ENCODE data around the gene LEPROT.

The LEPROT gene

DNA sequence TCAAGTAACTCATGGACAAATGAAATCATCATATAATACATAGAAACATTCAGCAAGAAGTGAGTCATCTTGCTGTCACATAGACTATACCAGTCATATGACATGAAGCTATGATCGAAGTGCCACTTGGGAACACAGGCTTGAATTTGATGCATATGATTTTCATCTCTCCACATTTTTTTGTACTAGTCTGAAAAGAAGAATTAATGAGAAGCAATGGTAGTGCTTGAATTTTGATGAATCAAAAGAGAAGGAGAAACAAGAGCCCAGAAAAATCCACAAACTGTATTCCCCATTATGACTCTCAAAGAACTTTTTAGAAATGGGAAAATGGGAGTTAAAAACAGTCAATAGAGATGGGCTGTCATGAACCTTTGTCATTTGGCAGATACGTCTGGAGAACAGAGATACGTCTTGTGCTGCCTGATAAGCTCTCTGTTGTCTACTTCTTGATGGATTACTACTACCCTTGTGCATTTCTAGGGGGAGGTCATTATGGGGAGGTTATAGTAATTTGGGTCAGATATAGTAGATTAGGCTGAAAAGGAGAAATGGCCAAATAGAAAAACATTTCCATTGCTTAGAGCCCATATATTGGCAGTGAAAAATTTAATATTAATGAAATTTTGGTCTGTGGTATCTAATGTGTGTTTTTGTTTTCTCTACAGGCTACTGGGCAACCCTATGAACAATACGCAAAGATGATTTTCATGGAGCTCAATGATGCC is 8.0 kb upstream of the LEPROT start:
- DNase-seq (ENCODE audit: low read depth, low spot score) = no peak
- Histone ChIP-seq H3K27ac (ENCODE audit: low read length) (no peak overlapping the region), H3K27me3 (ENCODE audit: control insufficient read depth, insufficient read depth, low read length) (no peaks in the 10 kb centered on the region), H3K36me3 (ENCODE audit: control insufficient read depth, insufficient read depth, low read length) (no peaks in the 10 kb centered on the region), H3K9me3 (ENCODE audit: control insufficient read depth, insufficient read depth, low read length) (no peaks in the 10 kb centered on the region), H3K4me1 (ENCODE audit: control insufficient read depth, insufficient read depth, low read length) (no peaks in the 10 kb centered on the region), H3K4me3 (ENCODE audit: low read length) (no peak overlapping the region)
- WGBS (ENCODE audit: insufficient coverage, insufficient read length) = no CpG with 5 or more reads among the region's 4 CpGs

DNA sequence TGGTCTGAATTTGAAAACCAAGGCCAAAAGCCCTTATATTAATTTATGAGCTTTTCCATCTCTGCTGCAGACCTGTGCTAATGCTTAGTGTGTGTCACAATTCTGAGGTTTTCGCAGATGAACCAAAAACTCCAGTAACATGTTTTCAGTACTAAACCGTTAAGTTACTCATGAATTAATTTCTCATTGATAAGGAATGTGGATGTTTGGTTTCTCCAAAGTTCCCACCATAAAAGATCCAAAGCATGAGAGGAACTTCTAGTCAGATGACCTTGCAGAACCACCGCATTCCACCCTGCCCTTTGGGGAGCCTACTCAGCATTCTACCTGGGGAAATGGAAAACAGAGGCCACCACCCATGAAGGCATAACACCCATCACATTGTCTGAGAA is 7.5 kb upstream of the LEPROT start:
- no peaks in the 10 kb centered on the region for H3K4me1 ChIP-seq (ENCODE audit: control insufficient read depth, insufficient read depth, low read length)
- no peak for DNase-seq (ENCODE audit: low read depth, low spot score)
- no peaks in the 10 kb centered on the region for H3K9me3 ChIP-seq (ENCODE audit: control insufficient read depth, insufficient read depth, low read length)
- no peaks in the 10 kb centered on the region for H3K36me3 ChIP-seq (ENCODE audit: control insufficient read depth, insufficient read depth, low read length)
- no CpG with 5 or more reads among the region's 3 CpGs for WGBS (ENCODE audit: insufficient coverage, insufficient read length)
- no peak overlapping the region for H3K27ac ChIP-seq (ENCODE audit: low read length)
- H3K27me3 ChIP-seq (ENCODE audit: control insufficient read depth, insufficient read depth, low read length) = no peaks in the 10 kb centered on the region
- H3K4me3 ChIP-seq (ENCODE audit: low read length) = no peak overlapping the region

DNA sequence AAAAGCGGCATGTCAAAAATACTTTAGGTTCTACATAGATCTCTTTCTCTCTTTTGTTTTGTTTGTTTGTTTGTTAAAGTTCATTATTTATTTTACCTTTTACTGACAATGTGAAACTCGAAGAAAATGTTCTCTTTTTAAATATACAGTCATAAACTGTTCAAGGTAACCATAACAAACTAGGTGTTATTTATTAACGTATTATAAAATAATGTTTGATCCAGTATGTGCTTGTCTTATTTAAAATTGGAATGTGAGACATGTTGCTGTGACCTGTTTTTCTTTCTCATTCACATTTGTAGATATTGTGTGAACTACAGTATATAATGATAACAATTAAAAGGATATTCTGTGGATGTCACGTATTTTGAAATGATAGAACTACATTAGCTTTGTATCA is 5.9 kb upstream of the LEPROT start:
- DNase-seq (ENCODE audit: low read depth, low spot score) = no peak
- no peaks in the 10 kb centered on the region; the same call in 1 of the 2 replicates for H3K4me1 ChIP-seq (ENCODE audit: control insufficient read depth, insufficient read depth, low read length)
- H3K9me3 ChIP-seq (ENCODE audit: control insufficient read depth, insufficient read depth, low read length) = no peaks in the 10 kb centered on the region
- H3K36me3 ChIP-seq (ENCODE audit: control insufficient read depth, insufficient read depth, low read length) = no peaks in the 10 kb centered on the region
- no peak overlapping the region for H3K4me3 ChIP-seq (ENCODE audit: low read length)
- H3K27ac ChIP-seq (ENCODE audit: low read length) = no peak overlapping the region
- WGBS (ENCODE audit: insufficient coverage, insufficient read length) = no CpG with 5 or more reads among the region's 4 CpGs
- no peaks in the 10 kb centered on the region for H3K27me3 ChIP-seq (ENCODE audit: control insufficient read depth, insufficient read depth, low read length)

DNA sequence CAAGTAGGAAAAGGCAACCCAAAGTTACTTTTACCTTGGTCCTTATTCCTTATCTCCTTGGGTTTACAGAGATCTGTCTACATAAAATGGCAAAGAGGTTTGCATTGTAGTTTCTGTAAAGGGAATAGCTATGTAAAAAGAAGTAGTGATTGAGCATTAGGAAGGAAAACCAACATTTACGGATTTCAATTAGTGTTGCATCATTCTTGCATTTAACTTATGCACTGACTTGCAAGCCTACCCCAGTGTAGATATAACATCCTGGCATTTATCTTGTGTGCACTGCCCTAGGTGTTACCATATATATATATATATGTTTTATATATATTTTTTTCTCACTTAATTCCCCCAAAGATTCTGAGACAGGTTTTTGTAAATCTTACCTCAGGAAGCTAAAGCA is 3.7 kb upstream of the LEPROT start:
- DNase-seq (ENCODE audit: low read depth, low spot score) = no peak
- WGBS (ENCODE audit: insufficient coverage, insufficient read length) = no CpG with 5 or more reads among the region's 1 CpG
- Histone ChIP-seq H3K27ac (ENCODE audit: low read length) (no peak overlapping the region), H3K9me3 (ENCODE audit: control insufficient read depth, insufficient read depth, low read length) (no peaks in the 10 kb centered on the region), H3K4me1 (ENCODE audit: control insufficient read depth, insufficient read depth, low read length) (no peaks in the 10 kb centered on the region; the same call in 1 of the 2 replicates), H3K4me3 (ENCODE audit: low read length) (no peak overlapping the region), H3K27me3 (ENCODE audit: control insufficient read depth, insufficient read depth, low read length) (no peaks in the 10 kb centered on the region), H3K36me3 (ENCODE audit: control insufficient read depth, insufficient read depth, low read length) (no peaks in the 10 kb centered on the region)

DNA sequence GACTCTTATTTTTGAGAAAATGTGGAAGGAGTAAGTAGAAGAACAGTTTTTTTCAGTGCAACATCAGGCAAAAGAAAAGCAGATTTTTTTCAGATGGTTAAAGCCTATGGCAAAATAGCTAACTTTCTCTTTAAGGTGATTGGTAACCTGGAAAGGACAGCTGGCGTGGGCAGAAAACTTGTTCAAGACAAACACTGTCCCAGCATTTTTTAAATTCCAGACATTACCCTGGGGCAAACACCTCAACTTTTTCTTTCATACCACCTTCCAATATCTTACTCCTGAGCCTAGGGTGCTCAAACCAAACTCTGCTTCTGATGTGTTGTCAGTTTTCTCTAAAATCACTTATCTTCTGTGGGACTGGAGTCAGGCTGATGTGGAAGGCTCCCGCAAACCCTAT is 2.7 kb upstream of the LEPROT start:
- Histone ChIP-seq H3K4me1 (ENCODE audit: control insufficient read depth, insufficient read depth, low read length) (no peaks in the 10 kb centered on the region; the same call in 1 of the 2 replicates), H3K36me3 (ENCODE audit: control insufficient read depth, insufficient read depth, low read length) (no peaks in the 10 kb centered on the region), H3K4me3 (ENCODE audit: low read length) (no peak overlapping the region), H3K9me3 (ENCODE audit: control insufficient read depth, insufficient read depth, low read length) (no peaks in the 10 kb centered on the region), H3K27ac (ENCODE audit: low read length) (no peak overlapping the region), H3K27me3 (ENCODE audit: control insufficient read depth, insufficient read depth, low read length) (no peaks in the 10 kb centered on the region)
- WGBS (ENCODE audit: insufficient coverage, insufficient read length) = no CpG with 5 or more reads among the region's 2 CpGs
- DNase-seq (ENCODE audit: low read depth, low spot score) = no peak

DNA sequence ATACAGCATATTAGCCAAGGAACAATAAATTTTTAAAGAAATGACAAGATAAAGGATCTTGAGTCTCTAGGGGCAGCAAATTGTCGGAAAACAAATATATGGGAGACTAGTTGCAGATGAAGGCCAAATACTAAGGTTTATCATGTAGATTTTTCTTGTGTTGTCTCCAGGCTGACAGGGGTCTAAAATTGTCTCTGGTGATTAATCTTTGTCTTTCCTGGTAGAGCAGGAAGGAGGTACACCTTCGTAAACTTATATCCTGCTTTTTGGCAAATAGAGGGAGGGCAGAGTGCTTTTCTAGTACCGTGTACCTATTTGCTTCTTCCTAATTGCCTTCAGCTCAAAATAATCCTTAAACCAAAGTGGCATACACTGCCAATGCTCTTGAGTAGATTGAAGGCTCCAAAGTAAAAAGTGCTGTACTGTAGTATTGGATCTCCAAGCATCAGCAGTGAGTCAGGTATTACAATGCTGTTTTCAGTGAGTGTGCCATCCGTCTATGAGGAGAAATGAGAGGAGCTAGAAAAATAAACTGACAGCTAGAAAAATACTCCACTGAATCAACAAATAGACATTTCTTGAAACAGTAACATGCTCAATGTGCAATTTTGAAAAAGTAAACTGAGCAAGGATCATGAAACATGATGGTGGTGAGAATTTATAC is 1.8 kb upstream of the LEPROT start:
- no peaks in the 10 kb centered on the region for H3K36me3 ChIP-seq (ENCODE audit: control insufficient read depth, insufficient read depth, low read length)
- H3K27ac ChIP-seq (ENCODE audit: low read length) = no peak overlapping the region
- no peaks in the 10 kb centered on the region for H3K9me3 ChIP-seq (ENCODE audit: control insufficient read depth, insufficient read depth, low read length)
- no peak for DNase-seq (ENCODE audit: low read depth, low spot score)
- H3K27me3 ChIP-seq (ENCODE audit: control insufficient read depth, insufficient read depth, low read length) = no peaks in the 10 kb centered on the region
- no peak overlapping the region for H3K4me3 ChIP-seq (ENCODE audit: low read length)
- H3K4me1 ChIP-seq (ENCODE audit: control insufficient read depth, insufficient read depth, low read length) = no peaks in the 10 kb centered on the region; the same call in 1 of the 2 replicates
- WGBS (ENCODE audit: insufficient coverage, insufficient read length) = no CpG with 5 or more reads among the region's 4 CpGs

DNA sequence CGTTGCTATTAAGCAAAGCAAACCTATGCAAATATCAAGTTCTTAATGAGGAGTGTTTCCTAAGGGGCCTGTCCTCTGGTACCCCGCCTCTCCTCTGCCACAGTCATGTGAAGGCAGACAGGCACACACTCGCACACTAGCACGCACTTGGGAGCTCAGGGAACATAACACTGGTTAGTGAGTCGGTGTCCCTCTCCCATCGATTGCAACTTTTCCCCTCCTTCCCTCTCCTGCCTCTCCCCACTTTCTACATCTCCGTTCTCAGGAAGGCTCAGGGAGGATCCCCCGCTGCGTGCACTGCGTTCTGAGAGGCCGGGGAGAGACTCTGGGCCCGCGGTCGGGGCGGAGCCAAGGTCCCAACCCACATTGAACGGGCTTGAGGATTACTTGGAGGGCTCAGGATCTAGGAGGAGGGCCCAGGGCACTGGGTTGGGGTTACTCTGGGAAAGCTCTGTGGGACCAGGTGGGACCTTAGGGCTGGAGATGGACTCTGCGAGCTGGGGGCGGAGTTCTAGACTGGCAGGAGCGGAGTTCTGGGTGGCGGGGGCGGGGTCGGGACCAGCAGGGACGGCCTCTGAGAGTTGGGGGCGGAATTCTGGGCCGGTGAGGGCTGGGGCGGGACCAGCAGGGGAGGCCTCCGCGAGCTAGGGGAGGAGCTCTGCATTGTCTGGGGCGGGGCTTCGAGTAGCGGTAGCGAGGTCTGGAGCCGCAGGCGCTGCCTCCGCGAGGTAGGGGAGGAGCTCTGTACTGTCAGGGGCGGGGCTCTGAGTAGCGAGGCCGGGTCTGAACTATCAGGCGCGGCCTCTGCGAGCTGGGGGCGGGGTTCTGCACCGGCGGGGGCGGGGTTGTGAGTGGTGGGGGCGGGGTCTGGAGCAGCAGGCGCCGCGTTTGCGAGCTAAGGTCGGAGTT is 533 bp upstream of the LEPROT start:
- H3K4me1 ChIP-seq (ENCODE audit: control insufficient read depth, insufficient read depth, low read length) = no peaks in the 10 kb centered on the region; the same call in 1 of the 2 replicates
- WGBS (ENCODE audit: insufficient coverage, insufficient read length) = no CpG with 5 or more reads among the region's 52 CpGs
- no peaks in the 10 kb centered on the region for H3K36me3 ChIP-seq (ENCODE audit: control insufficient read depth, insufficient read depth, low read length)
- H3K27ac ChIP-seq (ENCODE audit: low read length) = no peak overlapping the region
- peak; percentile 92 for DNase-seq (ENCODE audit: low read depth, low spot score)
- no peaks in the 10 kb centered on the region for H3K27me3 ChIP-seq (ENCODE audit: control insufficient read depth, insufficient read depth, low read length)
- H3K4me3 ChIP-seq (ENCODE audit: low read length) = peak overlapping the region; percentile 57; the same call in 1 of the 2 replicates
- no peaks in the 10 kb centered on the region for H3K9me3 ChIP-seq (ENCODE audit: control insufficient read depth, insufficient read depth, low read length)

DNA sequence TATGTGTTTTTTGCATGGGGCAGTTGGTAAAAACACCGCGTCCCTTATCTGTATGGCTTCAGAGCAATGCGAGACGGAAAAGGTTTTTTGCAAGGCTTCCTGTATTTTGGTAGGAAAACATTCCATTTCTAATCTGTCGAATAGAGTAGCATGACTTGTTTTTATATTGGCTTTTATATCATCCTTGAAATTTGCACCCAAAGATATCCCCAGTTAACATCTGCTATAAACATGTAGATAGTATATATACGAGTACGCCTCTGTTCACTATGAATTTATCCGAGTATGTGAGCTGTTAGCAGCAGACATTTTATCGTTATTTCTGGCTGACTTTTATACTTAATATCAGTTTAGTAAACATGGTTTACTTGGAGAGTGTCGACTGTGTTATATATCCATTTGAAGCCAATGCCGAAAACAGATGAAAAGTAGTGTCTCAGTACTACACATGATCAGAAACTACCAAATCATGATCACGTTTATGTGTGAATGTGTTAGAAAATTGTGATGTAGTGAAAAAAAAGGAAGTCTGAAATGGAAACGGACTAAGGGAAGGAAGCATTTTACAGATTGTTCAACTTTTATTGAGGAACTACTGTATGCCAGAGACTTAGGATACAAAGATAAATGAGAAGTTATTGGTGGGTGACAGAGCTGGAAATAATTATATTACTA is 1.0 kb downstream of the LEPROT start:
- no peaks in the 10 kb centered on the region; the same call in 1 of the 2 replicates for H3K4me1 ChIP-seq (ENCODE audit: control insufficient read depth, insufficient read depth, low read length)
- peak overlapping the region; percentile 57; the same call in 1 of the 2 replicates for H3K4me3 ChIP-seq (ENCODE audit: low read length)
- H3K27ac ChIP-seq (ENCODE audit: low read length) = no peak overlapping the region
- no peaks in the 10 kb centered on the region for H3K27me3 ChIP-seq (ENCODE audit: control insufficient read depth, insufficient read depth, low read length)
- no peaks in the 10 kb centered on the region for H3K36me3 ChIP-seq (ENCODE audit: control insufficient read depth, insufficient read depth, low read length)
- H3K9me3 ChIP-seq (ENCODE audit: control insufficient read depth, insufficient read depth, low read length) = no peaks in the 10 kb centered on the region
- 100% methylated on average over 2 of the region's 13 CpGs for whole genome bisulfite sequencing (ENCODE audit: insufficient coverage, insufficient read length)
- DNase-seq (ENCODE audit: low read depth, low spot score) = no peak

DNA sequence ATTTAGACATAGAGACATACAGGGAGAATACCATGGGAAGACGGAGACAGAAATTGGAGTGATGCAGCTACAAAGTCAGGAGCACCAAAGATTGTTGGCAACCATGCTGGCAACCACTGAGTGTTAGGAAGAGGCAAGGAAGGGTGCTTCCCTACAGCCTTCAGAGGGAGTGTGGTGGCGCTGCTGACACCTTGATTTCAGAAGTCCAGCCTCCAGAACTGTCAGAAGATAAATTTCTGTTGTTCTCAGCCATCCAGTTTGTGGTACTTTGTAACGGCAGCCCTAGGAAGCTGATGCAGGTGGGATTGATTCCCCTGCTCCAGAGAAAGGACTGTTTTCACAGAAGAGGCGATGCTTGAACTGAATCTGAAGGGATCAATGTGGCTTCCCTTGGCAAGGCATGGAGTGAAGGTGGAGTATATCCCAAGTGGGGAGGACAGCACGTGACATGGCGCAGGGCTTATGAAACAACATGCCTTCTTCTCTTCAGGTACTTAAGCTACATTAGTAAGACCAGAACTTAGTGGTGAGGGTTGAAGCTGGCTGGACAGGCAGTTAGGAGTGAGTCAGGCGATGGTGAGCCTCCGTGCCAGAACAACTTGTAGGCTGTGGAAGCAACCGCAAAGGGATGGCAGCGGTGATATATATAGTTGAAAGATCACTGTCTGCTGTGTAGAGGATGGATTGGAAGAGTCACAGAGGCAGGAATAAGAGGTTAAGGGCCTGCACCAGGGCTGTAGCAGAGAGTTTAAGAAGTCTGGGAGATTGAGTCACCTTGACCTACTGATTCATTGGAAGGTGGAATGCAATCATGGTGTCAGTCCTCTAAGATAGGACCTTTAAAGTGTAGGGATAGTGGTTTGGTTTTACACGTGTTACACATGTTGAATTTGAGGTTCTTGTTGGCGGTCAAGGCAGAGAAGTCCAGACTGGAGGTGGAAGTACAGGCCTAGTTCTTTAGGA is 2.1 kb downstream of the LEPROT start:
- Histone ChIP-seq H3K9me3 (ENCODE audit: control insufficient read depth, insufficient read depth, low read length) (no peaks in the 10 kb centered on the region), H3K27me3 (ENCODE audit: control insufficient read depth, insufficient read depth, low read length) (no peaks in the 10 kb centered on the region), H3K27ac (ENCODE audit: low read length) (no peak overlapping the region), H3K4me1 (ENCODE audit: control insufficient read depth, insufficient read depth, low read length) (no peaks in the 10 kb centered on the region; the same call in 1 of the 2 replicates), H3K4me3 (ENCODE audit: low read length) (no peak overlapping the region), H3K36me3 (ENCODE audit: control insufficient read depth, insufficient read depth, low read length) (no peaks in the 10 kb centered on the region)
- DNase-seq (ENCODE audit: low read depth, low spot score) = no peak
- no CpG with 5 or more reads among the region's 12 CpGs for WGBS (ENCODE audit: insufficient coverage, insufficient read length)
